Osteoblast (primary cell): ENCODE data around the gene UBE2E1. TPM values are rescaled to one million over a fixed set of nuclear protein-coding genes. Genes with fewer than 3 reads are reported as not detected.
"Not testable (repeated sequence)": the region's sequence is repeated elsewhere in the genome, so short reads cannot be mapped to it uniquely, and the experiment has no call there.

ENCODE experiments used
- DNase-seq: peaks from one replicate; pipeline ENCODE4 v3.0.0; 2011; ENCODE audit warnings: low spot score, mixed read lengths; ENCODE audit not compliant: insufficient read length; ENCODE audit errors: missing footprints
- H2AFZ ChIP-seq: 2 replicates; pipeline ENCODE4 v1.6.0; 2011; ENCODE audit warnings: mild to moderate bottlenecking, low read length
- H3K27ac ChIP-seq: 2 replicates; pipeline ENCODE4 v1.5.1; 2011; ENCODE audit warnings: mild to moderate bottlenecking, low read depth, low read length, moderate library complexity
- H3K27me3 ChIP-seq: 2 replicates; pipeline ENCODE4 v1.6.0; 2012; ENCODE audit warnings: mild to moderate bottlenecking, control low read depth, inconsistent platforms, low read length, moderate library complexity; ENCODE audit not compliant: insufficient read depth
- H3K36me3 ChIP-seq: 2 replicates; pipeline ENCODE4 v1.5.1; 2011; ENCODE audit warnings: mild to moderate bottlenecking, low read length, control low read depth, moderate library complexity; ENCODE audit not compliant: insufficient read depth
- H3K4me1 ChIP-seq: 2 replicates; pipeline ENCODE4 v1.5.1; 2011; ENCODE audit warnings: mild to moderate bottlenecking, low read length, control low read depth, moderate library complexity; ENCODE audit not compliant: insufficient read depth
- H3K4me2 ChIP-seq: 2 replicates; pipeline ENCODE4 v1.6.0; 2011; ENCODE audit warnings: mild to moderate bottlenecking, low read length; ENCODE audit not compliant: insufficient read depth
- H3K4me3 ChIP-seq: fragments of 200-600 bp; sonication (generic); 3 replicates; pipeline ENCODE4 v1.5.1; 2012; ENCODE audit warnings: mild to moderate bottlenecking, low read length, inconsistent platforms; ENCODE audit not compliant: insufficient read depth
- H3K79me2 ChIP-seq: 2 replicates; pipeline ENCODE4 v1.6.0; 2012; ENCODE audit warnings: mild to moderate bottlenecking, low read length, control low read depth, inconsistent platforms; ENCODE audit not compliant: insufficient read depth
- H3K9me3 ChIP-seq: 2 replicates; pipeline ENCODE4 v1.5.1; 2011; ENCODE audit warnings: low read depth, low read length, control low read depth
- H4K20me1 ChIP-seq: 2 replicates; pipeline ENCODE4 v1.6.0; 2012; ENCODE audit warnings: mild to moderate bottlenecking, low read length, control low read depth; ENCODE audit not compliant: insufficient read depth
- CTCF ChIP-seq: IDR thresholded peaks from 2 replicates; pipeline ENCODE4 v1.5.1; 2011; ENCODE audit warnings: mild to moderate bottlenecking, low read depth, low read length, moderate library complexity; ENCODE audit errors: extremely low read depth
- total RNA-seq: library from RNA; depleted of rRNA; stranded (reverse); fragments of >200 nt; gene quantifications from 2 replicates; pipeline ENCODE4 v1.2.3, GENCODE V29; 2012

The UBE2E1 gene
- total RNA-seq, 1 donor, result 98.1 TPM

- not testable (repeated sequence) for DNase-seq, H3K27ac ChIP-seq, H3K4me2 ChIP-seq, H3K36me3 ChIP-seq, H3K27me3 ChIP-seq, H3K9me3 ChIP-seq, H3K4me3 ChIP-seq, H2AFZ ChIP-seq
- peaks cover 13% of the 10 kb centered on the region for H4K20me1 ChIP-seq
- H3K4me1 ChIP-seq, result peaks cover 25% of the 10 kb centered on the region
- H3K79me2 ChIP-seq, result peaks cover 24% of the 10 kb centered on the region
Observed at GRCh38 chr3:23871361-23871760, 65.6 kb downstream of the UBE2E1 start.

- Histone ChIP-seq H3K4me3 (no peak overlapping the region), H3K79me2 (peaks cover 24% of the 10 kb centered on the region), H3K36me3 (no peaks in the 10 kb centered on the region), H3K4me2 (no peak overlapping the region), H2AFZ (no peak overlapping the region), H3K27me3 (no peaks in the 10 kb centered on the region), H3K9me3 (no peaks in the 10 kb centered on the region), H3K27ac (no peak overlapping the region), H3K4me1 (peaks cover 35% of the 10 kb centered on the region), H4K20me1 (peaks cover 17% of the 10 kb centered on the region)
- no peak for TF ChIP-seq CTCF
- no peak for DNase-seq
Observed at GRCh38 chr3:23872330-23872729, 66.6 kb downstream of the UBE2E1 start.

- Histone ChIP-seq H3K27me3 (no peaks in the 10 kb centered on the region), H3K4me2 (peak overlapping the region; percentile 25), H3K4me3 (no peak overlapping the region), H3K4me1 (peaks cover 40% of the 10 kb centered on the region), H3K79me2 (peaks cover 30% of the 10 kb centered on the region), H3K36me3 (no peaks in the 10 kb centered on the region), H3K9me3 (no peaks in the 10 kb centered on the region), H2AFZ (no peak overlapping the region), H4K20me1 (peaks cover 24% of the 10 kb centered on the region), H3K27ac (peak overlapping the region; percentile 72)
- DNase-seq, result no peak
- no peak for TF ChIP-seq CTCF
Observed at GRCh38 chr3:23873941-23874340, 68.2 kb downstream of the UBE2E1 start.

GRCh38 chr3:23874359-23875112, 68.8 kb downstream of the UBE2E1 start:
- Histone ChIP-seq H2AFZ (no peak overlapping the region), H3K36me3 (no peaks in the 10 kb centered on the region), H3K27me3 (no peaks in the 10 kb centered on the region), H3K9me3 (no peaks in the 10 kb centered on the region), H4K20me1 (peaks cover 25% of the 10 kb centered on the region), H3K4me1 (peaks cover 40% of the 10 kb centered on the region), H3K27ac (peak overlapping the region; percentile 72), H3K79me2 (peaks cover 36% of the 10 kb centered on the region), H3K4me2 (peak overlapping the region; percentile 52), H3K4me3 (no peak overlapping the region)
- no peak for TF ChIP-seq CTCF
- peak; percentile 96 for DNase-seq
